ENCODE data around the gene FNTB.

FNTB gene, protein sequence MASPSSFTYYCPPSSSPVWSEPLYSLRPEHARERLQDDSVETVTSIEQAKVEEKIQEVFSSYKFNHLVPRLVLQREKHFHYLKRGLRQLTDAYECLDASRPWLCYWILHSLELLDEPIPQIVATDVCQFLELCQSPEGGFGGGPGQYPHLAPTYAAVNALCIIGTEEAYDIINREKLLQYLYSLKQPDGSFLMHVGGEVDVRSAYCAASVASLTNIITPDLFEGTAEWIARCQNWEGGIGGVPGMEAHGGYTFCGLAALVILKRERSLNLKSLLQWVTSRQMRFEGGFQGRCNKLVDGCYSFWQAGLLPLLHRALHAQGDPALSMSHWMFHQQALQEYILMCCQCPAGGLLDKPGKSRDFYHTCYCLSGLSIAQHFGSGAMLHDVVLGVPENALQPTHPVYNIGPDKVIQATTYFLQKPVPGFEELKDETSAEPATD

GRCh38 chr14:64986648-64987437, at the start of gene FNTB:
TSS of gene FNTB (plus strand) at chr14:64986895. CDS start at chr14:64986954, 59 bp downstream.
- peak; percentile 97 for DNase-seq

- DNase-seq = no peak
Measured at GRCh38 chr14:64937171-64937820, 49.4 kb upstream of the FNTB start.

- DNase-seq = no peak
Measured at GRCh38 chr14:64937821-64938193, 48.9 kb upstream of the FNTB start.

DNA sequence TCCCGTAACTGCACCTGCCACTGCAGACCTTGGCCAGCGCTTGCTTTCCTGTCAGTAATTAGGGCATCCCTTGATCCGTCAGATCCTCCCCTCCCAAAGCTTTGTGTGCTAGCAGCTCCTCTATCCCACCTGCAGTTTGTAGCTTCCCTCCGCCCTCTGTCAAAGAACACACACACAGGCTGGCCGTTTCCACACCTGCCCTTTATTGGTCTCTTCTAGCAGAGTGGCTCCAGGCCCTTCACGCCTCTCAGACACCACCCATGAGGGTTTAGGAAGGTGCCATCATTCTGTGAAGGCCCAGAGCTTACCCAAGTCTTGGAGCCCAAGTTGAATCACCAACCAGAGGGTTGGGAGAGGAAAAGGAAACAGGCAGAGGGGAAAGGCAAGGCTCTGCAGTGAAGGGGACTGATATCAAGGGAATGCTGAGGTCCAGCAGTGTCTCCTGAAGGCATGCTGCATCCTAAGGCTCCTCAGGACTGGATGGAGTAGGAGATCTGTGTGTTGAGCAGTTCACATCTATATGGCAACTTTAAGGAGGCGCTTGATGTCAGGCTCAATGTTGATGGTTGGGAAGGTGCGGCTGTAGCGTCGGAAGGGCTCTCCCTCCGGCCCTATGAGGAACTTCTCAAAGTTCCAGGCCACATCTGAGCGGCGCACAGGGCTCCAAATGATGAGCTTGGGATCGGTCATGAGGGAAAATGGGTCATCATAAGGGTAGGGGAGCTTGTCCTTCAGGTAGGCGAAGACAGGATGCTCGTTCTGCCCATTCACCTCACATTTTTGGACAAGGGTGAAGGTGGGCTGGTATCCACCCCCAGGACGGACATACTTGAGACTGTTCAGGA, 47.5 kb upstream of the FNTB start:
- DNase-seq = no peak

- DNase-seq = no peak
Measured at GRCh38 chr14:64939817-64940190, 46.9 kb upstream of the FNTB start.

DNA sequence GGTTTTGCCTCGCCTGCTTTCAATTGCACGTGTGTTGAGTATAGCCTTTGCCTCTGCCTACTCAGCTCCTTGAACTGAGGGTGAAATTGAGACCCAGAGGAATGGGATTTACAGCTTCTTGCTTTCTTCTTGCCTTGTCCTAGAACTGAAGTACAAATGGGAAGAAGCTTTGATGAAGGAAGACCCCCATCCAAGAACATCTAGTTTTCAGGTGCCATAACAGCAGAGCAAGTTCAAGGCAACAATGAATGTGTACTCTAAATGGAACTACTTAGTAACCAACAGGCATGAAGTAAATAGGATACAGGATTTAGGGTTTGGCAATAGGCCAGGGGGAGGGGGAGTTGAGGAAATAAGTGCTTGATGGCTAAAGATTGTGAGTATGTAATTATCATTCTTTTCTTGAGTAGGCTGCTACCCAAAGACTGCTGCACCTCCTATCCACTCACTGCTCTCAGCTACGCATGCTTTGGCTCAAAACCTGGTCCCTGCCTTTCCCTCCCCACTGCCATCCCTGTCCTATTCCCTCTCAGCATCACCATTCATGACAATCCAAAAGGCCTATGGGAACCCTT, 46.3 kb upstream of the FNTB start:
- DNase-seq = no peak

GRCh38 chr14:64942531-64943111, 44.1 kb upstream of the FNTB start, which contains the start of gene GPX2:
TSS of gene GPX2 (minus strand) at chr14:64942745. CDS start at chr14:64942726, 19 bp downstream.
- no peak for DNase-seq

- no peak for DNase-seq
Measured at GRCh38 chr14:64943556-64943955, 43.1 kb upstream of the FNTB start.

- DNase-seq = no peak
Measured at GRCh38 chr14:64944041-64944440, 42.7 kb upstream of the FNTB start.

DNA sequence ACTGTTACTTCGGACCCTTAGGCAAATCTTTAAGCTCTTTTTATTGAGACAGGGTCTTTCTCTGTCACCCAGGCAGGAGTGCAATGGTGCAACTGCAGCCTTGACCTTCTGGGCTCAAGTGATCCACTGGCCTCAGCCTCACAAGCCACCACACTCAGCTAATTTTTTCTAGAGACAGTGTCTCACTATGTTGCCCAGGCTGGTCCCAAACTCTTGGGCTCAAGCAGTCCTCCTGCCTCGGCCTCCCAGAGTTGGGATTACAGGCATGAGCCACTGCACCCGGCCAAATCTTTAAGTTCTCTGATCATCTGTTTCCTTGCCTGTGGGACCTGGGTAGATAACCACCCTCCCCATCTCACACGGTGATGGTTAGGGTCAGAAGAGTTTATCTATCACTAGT, 41.8 kb upstream of the FNTB start:
- DNase-seq = no peak

- DNase-seq = no peak
Measured at GRCh38 chr14:64945431-64946178, 41.1 kb upstream of the FNTB start.

DNA sequence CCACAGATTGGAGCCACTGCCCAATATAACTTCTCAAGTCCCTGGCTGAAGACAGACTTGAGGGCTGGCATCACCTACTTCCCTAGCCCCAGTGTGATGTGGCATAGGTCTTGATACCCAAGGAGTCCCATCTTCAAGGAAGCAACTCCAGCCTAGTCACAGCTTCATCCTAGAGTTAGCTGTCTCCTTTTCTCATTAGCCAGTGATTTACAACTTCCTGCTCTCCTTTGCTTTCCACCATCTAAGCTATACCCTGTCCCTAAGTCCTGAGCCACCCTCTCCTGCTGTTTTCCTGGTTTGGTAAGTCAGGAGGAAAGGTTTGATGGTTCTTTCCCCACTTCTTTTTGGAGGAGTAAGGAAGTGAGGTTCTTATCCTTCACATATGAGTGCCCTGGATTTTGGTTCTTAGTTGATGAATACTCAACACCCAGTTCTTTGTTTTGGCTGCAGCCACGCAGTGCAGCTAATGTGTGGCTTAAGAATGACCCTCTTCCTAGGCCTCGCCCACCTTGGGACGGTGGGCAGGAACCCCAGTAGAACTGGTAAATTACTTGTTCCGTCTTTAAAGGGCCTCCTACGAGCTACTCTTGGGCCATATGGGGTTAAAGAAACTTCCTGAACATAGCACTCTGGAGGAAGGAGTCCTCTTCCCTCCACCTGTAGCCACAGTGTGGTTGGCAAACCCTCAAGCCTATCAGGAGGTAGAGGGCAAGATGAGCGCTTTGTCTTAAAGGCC, 40.2 kb upstream of the FNTB start:
- DNase-seq = no peak

GRCh38 chr14:64947710-64948611, 38.7 kb upstream of the FNTB start:
- no peak for DNase-seq

GRCh38 chr14:64948612-64949210, 38.0 kb upstream of the FNTB start:
- no peak for DNase-seq

- no peak for DNase-seq
Measured at GRCh38 chr14:64950889-64951288, 35.8 kb upstream of the FNTB start.

DNA sequence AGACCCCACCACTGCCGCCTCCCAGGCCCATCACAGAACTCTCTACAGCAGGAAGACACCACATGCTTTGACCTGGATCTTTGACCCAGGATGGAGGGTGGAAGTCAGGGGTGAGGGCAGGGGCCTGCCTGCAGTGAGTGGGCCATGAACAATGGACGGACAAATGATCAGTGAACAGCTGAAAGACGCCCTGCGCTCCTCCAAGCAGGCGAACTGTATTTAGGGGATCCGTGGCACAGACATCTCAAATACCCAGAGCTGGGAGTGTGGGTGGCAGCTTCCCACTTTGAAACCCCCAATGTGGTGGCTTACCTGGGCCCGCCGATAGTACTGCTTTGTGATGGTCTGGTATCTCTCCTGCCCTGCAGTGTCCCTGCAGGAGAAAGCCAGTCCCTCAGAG, 35.4 kb upstream of the FNTB start:
- DNase-seq = no peak

- DNase-seq = no peak
Measured at GRCh38 chr14:64951724-64952123, 35.0 kb upstream of the FNTB start.

DNA sequence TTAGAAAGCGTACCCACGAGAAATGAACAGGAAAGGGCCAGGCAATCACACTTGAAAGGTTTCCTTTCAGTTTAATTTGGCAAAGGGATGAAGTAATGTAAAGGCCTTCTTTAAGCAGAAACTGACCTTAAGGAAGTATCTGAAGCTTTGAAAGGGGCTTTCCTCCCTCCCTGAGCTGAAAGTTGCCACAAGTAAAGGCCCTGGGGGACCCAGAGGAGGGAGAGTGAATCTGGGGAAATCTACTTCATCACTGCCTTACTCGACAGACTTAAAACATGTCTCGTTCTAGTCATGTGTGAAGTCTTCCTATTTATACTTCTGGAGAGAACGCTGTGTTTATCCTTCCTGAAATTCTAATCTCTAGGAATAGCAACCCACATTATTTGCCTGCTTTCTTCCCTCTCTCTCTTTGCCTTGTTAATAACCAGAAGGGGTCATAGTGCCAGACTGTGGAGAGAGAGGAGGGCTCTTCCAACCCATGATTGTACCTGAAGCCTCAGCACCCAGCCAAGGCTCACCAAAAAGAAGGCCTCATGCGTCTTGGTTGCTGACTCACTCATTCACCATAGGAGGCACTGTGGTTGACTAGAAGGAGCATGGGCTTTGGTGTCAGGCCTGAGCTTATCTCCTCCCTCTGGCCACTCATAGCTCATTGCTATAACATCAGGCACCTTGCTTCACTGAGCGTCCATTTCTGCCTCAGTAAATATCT, 33.9 kb upstream of the FNTB start:
- no peak for DNase-seq
